ENCODE measurements around the gene NCLN. TPM values are rescaled to one million over a fixed set of nuclear protein-coding genes. Genes with fewer than 3 reads are reported as not detected.

The NCLN gene
- total and polyA plus RNA-seq, 9 of the 15 experiments (the other 6 are each of a cell fraction or from before 2014, with no cell fraction given) = 3.8 to 126 (median 39.6) TPM

DNA sequence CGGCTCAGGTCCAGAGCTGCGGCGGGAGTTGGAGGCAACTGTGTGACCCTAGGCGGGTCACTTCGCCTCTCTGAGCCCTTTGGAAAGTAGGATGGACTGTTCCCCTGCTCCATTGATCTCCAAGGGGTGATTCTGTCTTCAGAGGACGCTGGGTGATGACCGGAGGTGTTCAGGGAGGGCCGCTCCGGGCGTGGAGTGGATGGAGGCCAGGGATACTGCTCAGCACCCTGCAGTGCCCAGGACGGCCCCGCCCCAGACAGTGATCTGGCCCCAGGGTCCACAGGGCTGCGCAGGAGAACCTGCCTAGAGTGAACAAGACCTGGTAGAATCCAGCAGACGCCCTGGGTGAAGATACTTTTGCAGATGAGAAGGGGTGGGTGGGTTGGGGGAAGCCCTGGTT is 7.0 kb downstream of the NCLN start (continued):
- TF ChIP-seq, protein P1, sequence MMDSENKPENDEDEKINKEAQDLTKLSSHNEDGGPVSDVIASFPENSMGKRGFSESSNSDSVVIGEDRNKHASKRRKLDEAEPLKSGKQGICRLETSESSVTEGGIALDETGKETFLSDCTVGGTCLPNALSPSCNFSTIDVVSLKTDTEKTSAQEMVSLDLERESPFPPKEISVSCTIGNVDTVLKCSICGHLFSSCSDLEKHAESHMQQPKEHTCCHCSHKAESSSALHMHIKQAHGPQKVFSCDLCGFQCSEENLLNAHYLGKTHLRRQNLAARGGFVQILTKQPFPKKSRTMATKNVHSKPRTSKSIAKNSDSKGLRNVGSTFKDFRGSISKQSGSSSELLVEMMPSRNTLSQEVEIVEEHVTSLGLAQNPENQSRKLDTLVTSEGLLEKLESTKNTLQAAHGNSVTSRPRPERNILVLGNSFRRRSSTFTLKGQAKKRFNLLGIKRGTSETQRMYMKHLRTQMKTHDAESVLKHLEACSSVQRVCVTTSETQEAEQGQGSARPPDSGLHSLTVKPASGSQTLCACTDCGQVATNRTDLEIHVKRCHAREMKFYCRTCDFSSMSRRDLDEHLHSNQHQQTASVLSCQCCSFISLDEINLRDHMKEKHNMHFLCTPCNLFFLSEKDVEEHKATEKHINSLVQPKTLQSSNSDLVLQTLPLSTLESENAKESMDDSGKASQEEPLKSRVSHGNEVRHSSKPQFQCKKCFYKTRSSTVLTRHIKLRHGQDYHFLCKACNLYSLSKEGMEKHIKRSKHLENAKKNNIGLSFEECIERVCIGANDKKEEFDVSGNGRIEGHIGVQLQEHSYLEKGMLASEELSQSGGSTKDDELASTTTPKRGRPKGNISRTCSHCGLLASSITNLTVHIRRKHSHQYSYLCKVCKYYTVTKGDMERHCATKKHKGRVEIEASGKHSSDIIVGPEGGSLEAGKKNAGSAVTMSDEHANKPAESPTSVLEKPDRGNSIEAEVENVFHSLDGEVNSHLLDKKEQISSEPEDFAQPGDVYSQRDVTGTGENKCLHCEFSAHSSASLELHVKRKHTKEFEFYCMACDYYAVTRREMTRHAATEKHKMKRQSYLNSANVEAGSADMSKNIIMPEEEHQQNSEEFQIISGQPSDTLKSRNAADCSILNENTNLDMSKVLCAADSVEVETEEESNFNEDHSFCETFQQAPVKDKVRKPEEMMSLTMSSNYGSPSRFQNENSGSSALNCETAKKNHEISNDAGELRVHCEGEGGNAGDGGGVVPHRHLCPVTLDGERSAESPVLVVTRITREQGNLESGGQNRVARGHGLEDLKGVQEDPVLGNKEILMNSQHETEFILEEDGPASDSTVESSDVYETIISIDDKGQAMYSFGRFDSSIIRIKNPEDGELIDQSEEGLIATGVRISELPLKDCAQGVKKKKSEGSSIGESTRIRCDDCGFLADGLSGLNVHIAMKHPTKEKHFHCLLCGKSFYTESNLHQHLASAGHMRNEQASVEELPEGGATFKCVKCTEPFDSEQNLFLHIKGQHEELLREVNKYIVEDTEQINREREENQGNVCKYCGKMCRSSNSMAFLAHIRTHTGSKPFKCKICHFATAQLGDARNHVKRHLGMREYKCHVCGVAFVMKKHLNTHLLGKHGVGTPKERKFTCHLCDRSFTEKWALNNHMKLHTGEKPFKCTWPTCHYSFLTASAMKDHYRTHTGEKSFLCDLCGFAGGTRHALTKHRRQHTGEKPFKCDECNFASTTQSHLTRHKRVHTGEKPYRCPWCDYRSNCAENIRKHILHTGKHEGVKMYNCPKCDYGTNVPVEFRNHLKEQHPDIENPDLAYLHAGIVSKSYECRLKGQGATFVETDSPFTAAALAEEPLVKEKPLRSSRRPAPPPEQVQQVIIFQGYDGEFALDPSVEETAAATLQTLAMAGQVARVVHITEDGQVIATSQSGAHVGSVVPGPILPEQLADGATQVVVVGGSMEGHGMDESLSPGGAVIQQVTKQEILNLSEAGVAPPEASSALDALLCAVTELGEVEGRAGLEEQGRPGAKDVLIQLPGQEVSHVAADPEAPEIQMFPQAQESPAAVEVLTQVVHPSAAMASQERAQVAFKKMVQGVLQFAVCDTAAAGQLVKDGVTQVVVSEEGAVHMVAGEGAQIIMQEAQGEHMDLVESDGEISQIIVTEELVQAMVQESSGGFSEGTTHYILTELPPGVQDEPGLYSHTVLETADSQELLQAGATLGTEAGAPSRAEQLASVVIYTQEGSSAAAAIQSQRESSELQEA (IDR thresholded peaks at IDR 0.05; ENCODE audit: low read depth) = no peak
- TF ChIP-seq, protein P2, sequence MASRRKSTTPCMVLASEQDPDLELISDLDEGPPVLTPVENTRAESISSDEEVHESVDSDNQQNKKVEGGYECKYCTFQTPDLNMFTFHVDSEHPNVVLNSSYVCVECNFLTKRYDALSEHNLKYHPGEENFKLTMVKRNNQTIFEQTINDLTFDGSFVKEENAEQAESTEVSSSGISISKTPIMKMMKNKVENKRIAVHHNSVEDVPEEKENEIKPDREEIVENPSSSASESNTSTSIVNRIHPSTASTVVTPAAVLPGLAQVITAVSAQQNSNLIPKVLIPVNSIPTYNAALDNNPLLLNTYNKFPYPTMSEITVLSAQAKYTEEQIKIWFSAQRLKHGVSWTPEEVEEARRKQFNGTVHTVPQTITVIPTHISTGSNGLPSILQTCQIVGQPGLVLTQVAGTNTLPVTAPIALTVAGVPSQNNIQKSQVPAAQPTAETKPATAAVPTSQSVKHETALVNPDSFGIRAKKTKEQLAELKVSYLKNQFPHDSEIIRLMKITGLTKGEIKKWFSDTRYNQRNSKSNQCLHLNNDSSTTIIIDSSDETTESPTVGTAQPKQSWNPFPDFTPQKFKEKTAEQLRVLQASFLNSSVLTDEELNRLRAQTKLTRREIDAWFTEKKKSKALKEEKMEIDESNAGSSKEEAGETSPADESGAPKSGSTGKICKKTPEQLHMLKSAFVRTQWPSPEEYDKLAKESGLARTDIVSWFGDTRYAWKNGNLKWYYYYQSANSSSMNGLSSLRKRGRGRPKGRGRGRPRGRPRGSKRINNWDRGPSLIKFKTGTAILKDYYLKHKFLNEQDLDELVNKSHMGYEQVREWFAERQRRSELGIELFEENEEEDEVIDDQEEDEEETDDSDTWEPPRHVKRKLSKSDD (conservative IDR thresholded peaks at IDR 0.05; ENCODE audit: low read length) = no peak
